HUES48 (cell line): ENCODE measurements around the gene RRBP1.

Experiments
- H3K27ac ChIP-seq: one replicate; pipeline ENCODE4 v1.7.0; 2013; ENCODE audit warnings: low read depth, low read length, inconsistent platforms
- H3K27me3 ChIP-seq: 2 replicates; pipeline ENCODE4 v1.6.1; 2013; ENCODE audit warnings: mild to moderate bottlenecking, low read length; ENCODE audit not compliant: control insufficient read depth, insufficient read depth
- H3K36me3 ChIP-seq: 2 replicates; pipeline ENCODE4 v1.6.1; 2013; ENCODE audit warnings: low read length; ENCODE audit not compliant: control insufficient read depth, insufficient read depth
- H3K4me1 ChIP-seq: 2 replicates; pipeline ENCODE4 v1.6.1; 2013; ENCODE audit warnings: mild to moderate bottlenecking, low read length; ENCODE audit not compliant: control insufficient read depth, insufficient read depth
- H3K4me3 ChIP-seq: 2 replicates; pipeline ENCODE4 v1.5.1; 2013; ENCODE audit warnings: mild to moderate bottlenecking, low read depth, low read length
- H3K9ac ChIP-seq: 2 replicates; pipeline ENCODE4 v1.6.1; 2013; ENCODE audit warnings: mild to moderate bottlenecking, low read depth, low read length, moderate library complexity
- H3K9me3 ChIP-seq: 2 replicates; pipeline ENCODE4 v1.6.1; 2013; ENCODE audit warnings: low read length; ENCODE audit not compliant: control insufficient read depth, insufficient read depth

RRBP1 gene

DNA sequence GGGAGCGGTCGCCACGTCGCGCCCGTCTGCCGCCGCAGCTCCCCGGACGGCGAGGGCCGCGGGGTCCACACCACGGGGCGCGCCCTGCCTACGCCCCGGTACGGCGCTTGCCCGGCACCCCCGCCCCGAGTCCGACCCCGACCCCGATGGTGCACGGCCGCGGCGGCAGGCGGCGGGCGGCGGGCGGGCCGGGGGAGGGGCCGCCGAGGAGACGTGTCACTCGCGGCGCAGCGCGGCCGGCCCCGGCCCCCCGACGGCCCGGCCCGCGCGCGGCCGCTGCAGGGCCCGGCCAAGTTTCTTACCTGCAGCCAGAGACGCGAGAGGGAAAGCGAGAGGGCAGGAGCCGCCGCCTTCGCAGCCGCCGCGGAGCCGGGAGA lies 328 bp downstream of the RRBP1 start:
- H3K9ac ChIP-seq: peak overlapping the region; percentile 70
- peaks cover 23% of the 10 kb centered on the region for H3K36me3 ChIP-seq
- peak overlapping the region; percentile 84 for H3K4me3 ChIP-seq
- H3K27ac ChIP-seq: peak overlapping the region; percentile 77
- no peaks in the 10 kb centered on the region for H3K9me3 ChIP-seq
- no peaks in the 10 kb centered on the region for H3K27me3 ChIP-seq
- H3K4me1 ChIP-seq: peaks cover 28% of the 10 kb centered on the region

DNA sequence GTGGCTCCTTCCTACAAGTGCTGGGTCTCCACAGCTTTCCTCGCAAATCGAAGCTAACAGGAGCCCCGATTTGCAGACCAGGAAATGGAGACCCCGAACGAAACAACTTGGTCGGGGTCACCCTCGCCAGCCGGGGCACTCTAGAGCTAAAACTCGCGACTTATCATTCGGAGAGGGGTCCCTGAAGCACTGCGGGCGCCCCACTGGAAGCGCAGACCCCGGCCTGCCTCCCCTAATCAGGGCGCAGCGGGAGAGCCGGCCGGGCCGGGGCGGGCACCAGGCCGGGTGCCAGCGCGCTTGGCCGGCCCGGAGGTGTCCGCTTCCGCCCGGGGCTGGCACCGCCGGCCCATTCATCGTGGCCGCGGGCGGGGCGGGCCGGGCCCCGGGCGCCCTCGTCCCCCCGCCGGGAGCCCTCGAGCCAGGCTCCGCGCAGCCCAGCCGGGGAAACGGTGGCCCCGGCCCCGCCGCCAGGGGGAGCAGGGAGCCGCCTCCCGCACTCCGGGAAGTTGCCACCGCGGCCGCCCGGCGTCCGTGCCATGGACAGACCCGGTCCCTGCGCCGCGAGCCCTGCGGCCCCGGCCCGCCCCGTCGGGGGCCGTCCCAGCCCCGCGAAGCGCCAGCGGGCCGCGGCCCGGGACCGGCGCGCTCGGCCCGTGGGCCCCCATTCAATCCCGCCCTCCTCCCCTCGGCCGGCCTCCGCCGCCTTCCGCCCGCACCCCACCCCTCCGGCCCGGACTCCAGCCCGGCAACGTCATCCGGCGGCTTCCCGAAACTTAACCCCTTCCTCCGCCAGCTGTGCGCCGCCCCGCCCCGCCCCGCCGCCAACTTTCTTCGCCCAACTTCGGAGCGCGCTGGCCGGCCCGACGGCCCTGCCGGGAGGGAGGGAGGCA lies 961 bp downstream of the RRBP1 start:
- Histone ChIP-seq H3K4me3 (peak overlapping the region; percentile 84), H3K9me3 (no peaks in the 10 kb centered on the region), H3K4me1 (peaks cover 28% of the 10 kb centered on the region), H3K27ac (peak overlapping the region; percentile 73), H3K9ac (peak overlapping the region; percentile 51; the same call in 1 of the 2 replicates), H3K36me3 (peaks cover 30% of the 10 kb centered on the region), H3K27me3 (no peaks in the 10 kb centered on the region)

DNA sequence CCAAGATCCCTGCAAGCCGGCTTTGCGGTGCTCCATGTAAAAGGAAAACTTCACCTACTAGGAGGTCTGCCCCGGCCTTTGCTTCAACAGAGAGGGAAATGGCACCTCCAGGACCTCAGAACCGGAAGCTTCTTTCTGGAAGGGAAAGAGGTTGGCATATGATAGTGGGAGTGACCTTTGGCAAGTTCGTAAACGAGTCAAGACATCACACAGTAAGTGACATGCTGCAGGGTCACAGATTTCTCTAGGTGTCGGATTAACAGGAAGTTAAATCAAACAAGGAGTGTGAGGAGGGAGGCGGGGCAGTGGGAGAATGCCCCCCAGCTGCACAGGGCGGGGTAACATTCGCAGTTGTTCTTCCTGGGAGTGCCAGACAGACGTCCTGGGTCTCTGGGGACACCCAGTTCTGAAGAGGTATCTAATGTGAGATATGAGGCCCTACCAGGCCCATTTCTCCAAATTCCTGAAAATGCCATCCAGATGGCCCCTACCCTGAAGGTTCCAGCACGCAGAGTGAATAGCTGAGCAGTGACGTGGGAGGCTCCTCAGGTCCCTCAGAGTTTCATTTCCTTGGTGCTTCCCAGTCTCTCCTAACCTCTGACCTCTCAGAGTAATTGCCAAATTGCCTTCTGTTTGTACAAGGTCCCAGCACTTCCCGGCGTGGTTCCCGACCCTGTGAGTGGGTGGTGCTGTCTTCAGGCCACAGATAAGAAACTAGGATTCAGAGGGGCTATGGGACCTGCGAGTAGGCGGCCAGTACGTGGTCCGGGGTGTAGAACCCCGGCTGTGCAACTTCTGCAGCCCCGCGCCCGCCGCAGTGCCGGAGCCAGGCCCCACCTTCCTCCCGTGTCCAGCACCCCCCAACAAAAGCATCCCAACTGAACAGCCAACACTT lies 1.9 kb downstream of the RRBP1 start:
- H3K4me3 ChIP-seq: peak overlapping the region; percentile 84
- H3K9me3 ChIP-seq: no peaks in the 10 kb centered on the region
- H3K27me3 ChIP-seq: no peaks in the 10 kb centered on the region
- H3K9ac ChIP-seq: peak overlapping the region; percentile 51
- peak overlapping the region; percentile 73 for H3K27ac ChIP-seq
- peaks cover 28% of the 10 kb centered on the region for H3K4me1 ChIP-seq
- peaks cover 33% of the 10 kb centered on the region for H3K36me3 ChIP-seq

DNA sequence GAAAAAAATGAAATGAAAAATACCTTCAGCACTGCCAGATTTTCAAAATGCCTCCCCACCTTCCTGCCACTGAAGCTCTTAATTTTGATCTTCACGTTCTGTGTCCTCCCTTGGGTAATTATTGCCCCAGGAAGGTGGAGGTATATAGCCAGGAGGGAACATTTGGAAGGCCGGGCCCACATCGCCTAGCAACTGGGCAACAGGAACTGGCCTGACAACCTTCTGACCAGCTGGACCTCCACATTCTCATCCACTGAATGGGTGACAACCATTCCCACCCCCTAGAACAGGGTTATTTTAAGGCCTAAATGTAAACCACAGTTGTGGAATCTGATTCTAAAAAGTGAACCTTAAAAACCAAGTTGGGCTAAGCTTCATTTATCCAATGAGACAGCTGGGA lies 3.2 kb downstream of the RRBP1 start:
- Histone ChIP-seq H3K4me3 (no peak overlapping the region), H3K27ac (no peak overlapping the region), H3K4me1 (peaks cover 28% of the 10 kb centered on the region), H3K27me3 (no peaks in the 10 kb centered on the region), H3K36me3 (peaks cover 38% of the 10 kb centered on the region), H3K9me3 (no peaks in the 10 kb centered on the region), H3K9ac (no peak overlapping the region)

DNA sequence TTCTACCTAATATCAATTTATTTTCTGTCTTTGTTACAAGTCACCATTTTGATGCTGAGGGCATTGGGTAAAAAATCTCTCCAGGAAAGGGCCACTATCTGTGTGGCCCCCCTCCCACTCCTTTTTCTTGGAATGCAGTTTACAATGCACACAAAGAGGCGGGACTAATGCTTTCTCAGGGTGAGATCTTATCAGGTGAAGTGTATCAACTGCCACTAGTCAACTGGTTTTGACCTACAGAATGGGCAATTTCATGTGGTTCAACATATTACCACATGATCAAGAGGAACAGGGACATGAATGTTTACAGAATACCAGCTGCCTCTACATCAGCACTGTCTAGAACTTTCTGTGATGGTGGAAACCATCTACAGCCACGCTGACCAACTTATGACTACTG lies 3.7 kb downstream of the RRBP1 start:
- Histone ChIP-seq H3K4me3 (no peak overlapping the region), H3K36me3 (peaks cover 38% of the 10 kb centered on the region), H3K27ac (no peak overlapping the region), H3K4me1 (peaks cover 28% of the 10 kb centered on the region), H3K9me3 (no peaks in the 10 kb centered on the region), H3K9ac (no peak overlapping the region), H3K27me3 (no peaks in the 10 kb centered on the region)

DNA sequence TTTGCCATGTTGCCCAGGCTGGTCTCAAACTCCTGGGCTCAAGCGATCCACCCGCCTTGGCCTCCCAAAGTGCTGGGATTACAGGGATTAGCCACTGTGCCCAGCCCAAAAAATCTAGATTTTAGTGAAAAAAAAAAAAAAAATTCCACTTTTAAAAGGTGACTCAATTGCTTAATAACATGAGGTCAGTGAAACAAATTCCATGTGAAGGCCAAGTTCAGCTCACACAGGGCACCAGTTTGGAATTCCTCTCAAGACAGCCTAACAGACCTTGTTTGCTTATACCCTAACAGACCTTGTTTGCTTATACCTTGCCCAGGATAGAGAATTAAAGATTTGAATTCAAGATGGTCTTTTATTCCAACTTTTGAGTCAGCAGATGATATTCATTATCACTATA lies 5.1 kb downstream of the RRBP1 start:
- peaks cover 38% of the 10 kb centered on the region for H3K36me3 ChIP-seq
- no peaks in the 10 kb centered on the region for H3K9me3 ChIP-seq
- H3K27ac ChIP-seq: no peak overlapping the region
- H3K4me3 ChIP-seq: no peak overlapping the region
- H3K4me1 ChIP-seq: peaks cover 22% of the 10 kb centered on the region
- H3K9ac ChIP-seq: no peak overlapping the region
- H3K27me3 ChIP-seq: no peaks in the 10 kb centered on the region

DNA sequence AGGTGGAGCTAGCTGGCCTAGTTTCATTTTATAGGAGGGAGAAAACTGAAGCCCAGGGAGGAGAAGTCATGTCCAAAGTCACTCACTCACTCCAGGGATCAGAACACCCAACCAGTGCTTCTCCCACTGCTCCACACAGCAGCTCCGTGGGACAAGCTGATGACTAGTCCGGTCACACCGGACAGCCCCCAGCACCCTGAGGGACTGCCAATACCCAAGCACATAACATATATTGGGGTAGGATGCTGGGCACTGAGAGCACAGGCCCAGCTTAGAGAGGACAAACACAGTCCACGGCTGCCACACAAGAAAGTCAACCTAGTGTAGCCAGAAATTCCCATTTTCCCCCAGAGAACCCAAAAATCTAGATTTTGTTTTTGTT lies 5.7 kb downstream of the RRBP1 start:
- Histone ChIP-seq H3K36me3 (peaks cover 38% of the 10 kb centered on the region), H3K9ac (no peak overlapping the region), H3K27me3 (no peaks in the 10 kb centered on the region), H3K9me3 (no peaks in the 10 kb centered on the region), H3K4me1 (peaks cover 27% of the 10 kb centered on the region), H3K27ac (no peak overlapping the region), H3K4me3 (no peak overlapping the region)

DNA sequence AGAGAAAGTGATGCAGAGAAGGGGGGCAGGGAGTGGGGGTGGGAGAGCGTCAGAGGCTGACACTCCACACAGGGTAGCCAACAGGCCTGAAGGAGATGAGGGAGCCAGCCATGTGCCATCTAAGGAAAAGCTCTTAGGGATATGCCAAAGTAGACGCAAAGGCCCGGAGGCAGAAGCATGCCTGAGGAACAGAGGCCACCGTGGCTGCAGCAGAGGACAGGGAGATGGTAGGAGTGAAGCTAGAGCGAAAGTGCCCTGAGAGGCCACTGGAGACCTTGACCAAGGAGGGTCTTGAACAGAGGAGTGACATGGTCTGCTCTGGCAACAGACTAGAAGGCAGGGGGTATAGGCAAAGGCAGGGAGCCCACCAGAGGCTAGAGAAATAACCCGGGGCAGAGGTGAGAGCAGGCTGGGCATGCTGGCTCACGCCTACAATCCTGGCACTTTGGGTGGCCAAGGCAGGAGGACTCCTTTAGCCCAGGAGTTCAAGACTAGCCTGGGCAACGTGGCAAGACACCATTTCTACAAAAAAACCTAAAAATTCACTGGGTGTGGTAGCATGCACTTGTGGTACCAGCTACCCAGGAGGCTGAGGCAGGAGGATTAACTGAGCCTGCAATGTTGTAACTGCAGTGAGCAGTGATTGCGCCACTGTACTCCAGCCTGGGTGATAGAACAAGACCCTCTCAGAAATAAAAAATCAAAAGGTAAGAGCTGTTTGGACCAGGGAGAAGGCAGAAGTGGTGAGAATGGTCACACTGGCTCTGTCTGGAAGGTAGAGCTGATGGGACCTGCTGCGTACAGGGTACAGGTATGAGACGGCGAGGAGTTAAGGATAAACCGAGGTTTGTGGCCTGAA lies 6.3 kb downstream of the RRBP1 start:
- Histone ChIP-seq H3K9me3 (no peaks in the 10 kb centered on the region), H3K4me3 (no peak overlapping the region), H3K4me1 (peaks cover 29% of the 10 kb centered on the region), H3K36me3 (peaks cover 38% of the 10 kb centered on the region), H3K27ac (no peak overlapping the region), H3K9ac (no peak overlapping the region), H3K27me3 (no peaks in the 10 kb centered on the region)

DNA sequence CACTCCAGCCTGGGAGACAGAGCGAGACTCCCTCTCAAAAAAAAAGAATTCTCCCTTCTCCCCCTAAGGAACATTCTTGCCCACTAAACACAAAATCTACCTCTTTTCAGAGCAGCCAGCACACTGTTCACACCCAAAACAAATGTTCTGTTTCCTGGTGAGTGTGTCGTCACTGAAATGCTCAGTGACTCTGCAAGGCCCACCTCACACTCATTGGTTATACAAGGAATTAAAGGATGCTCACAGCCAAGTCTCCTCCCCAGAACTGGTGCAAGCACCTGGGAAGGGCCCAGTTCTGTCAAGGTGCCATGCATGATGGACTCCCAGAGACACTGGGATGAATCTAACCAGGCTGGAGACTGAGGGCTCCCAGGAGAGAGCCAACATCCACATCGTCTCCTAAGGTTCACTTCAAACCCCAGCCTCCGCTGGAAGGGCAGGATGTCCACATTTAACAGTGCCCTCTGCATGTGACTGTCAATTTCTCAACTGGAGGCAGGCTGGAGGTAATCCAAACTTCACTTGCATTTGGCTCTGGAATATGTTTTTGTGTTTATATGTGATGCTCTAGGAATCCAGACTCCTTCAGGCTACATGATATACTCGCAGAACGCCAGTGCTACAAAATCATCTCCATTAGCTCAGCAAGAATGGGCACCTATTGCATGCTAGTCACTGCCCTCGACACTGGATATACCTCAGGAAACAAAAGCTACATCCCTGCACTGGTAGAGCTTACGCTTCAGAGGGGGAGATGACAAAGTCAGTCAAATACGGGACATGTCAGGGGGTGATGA lies 7.1 kb downstream of the RRBP1 start:
- Histone ChIP-seq H3K4me1 (peaks cover 28% of the 10 kb centered on the region), H3K9me3 (no peaks in the 10 kb centered on the region), H3K9ac (no peak overlapping the region), H3K27me3 (no peaks in the 10 kb centered on the region), H3K4me3 (no peak overlapping the region), H3K27ac (no peak overlapping the region), H3K36me3 (peaks cover 38% of the 10 kb centered on the region)

DNA sequence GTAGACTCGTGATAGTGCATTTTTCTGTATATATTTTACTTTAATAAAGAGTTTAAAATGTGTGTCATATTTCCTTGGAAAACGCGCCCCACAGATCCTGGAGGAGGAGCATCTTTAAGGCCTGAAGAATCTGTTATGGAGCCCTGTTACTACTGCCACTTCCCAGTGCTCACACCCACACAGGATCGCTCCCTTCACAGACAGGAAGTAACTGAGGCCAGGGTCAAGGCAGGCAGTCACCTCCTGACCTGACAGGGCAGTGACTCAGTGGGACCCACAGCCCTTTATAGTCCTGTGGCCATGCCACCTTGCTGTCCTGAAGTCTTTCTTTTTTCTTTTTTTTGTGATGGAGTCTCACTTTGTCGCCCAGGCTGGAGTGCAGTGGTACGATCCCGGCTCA lies 9.0 kb downstream of the RRBP1 start:
- no peak overlapping the region for H3K27ac ChIP-seq
- peaks cover 19% of the 10 kb centered on the region for H3K4me1 ChIP-seq
- no peak overlapping the region for H3K4me3 ChIP-seq
- H3K9me3 ChIP-seq: no peaks in the 10 kb centered on the region
- H3K36me3 ChIP-seq: peaks cover 31% of the 10 kb centered on the region
- no peak overlapping the region for H3K9ac ChIP-seq
- no peaks in the 10 kb centered on the region for H3K27me3 ChIP-seq
